Skeletal muscle tissue (tissue), 4 donors: ENCODE measurements around the gene ASPHD2. TPM values are rescaled to one million over a fixed set of nuclear protein-coding genes. Genes with fewer than 3 reads are reported as not detected.

Experiments used
- H3K27ac ChIP-seq: one replicate; pipeline ENCODE4 v1.7.0; 2013; ENCODE audit warnings: mild to moderate bottlenecking, low read depth, low read length, inconsistent platforms
- H3K27me3 ChIP-seq, 3 donors: one replicate each; pipeline ENCODE4 v1.7.0; 2013; ENCODE audit warnings: low read length in 3 of 3; ENCODE audit not compliant: control insufficient read depth in 3 of 3, insufficient read depth in 3 of 3
- H3K36me3 ChIP-seq, 3 donors: one replicate each; pipeline ENCODE4 v1.7.0; 2013; ENCODE audit warnings: low read length in 3 of 3; ENCODE audit not compliant: control insufficient read depth in 3 of 3, insufficient read depth in 3 of 3
- H3K4me1 ChIP-seq, 3 donors: one replicate each; pipeline ENCODE4 v1.7.0; 2013; ENCODE audit warnings: low read length in 3 of 3, mild to moderate bottlenecking in 3 of 3; ENCODE audit not compliant: control insufficient read depth in 3 of 3, insufficient read depth in 3 of 3
- H3K4me3 ChIP-seq, 3 donors: one replicate each; pipeline ENCODE4 v1.7.0; 2013; ENCODE audit warnings: low read length in 3 of 3
- H3K9ac ChIP-seq, 3 donors: one replicate each; pipeline ENCODE4 v1.7.0; 2013; ENCODE audit warnings: low read length in 3 of 3, mild to moderate bottlenecking in 3 of 3, moderate library complexity in 2 of 3, low read depth in 1 of 3
- H3K9me3 ChIP-seq, 3 donors: one replicate each; pipeline ENCODE4 v1.7.0; 2013; ENCODE audit warnings: low read length in 3 of 3; ENCODE audit not compliant: control insufficient read depth in 3 of 3
- total RNA-seq: library from RNA; depleted of rRNA; stranded (reverse); fragments of >200 nt; gene quantifications from one replicate; pipeline ENCODE4 v1.2.3, GENCODE V29; 2014
- donor health status: Osteomylitis.

ASPHD2 gene
- total RNA-seq, 1 donor from 2014 or later = 1.0 TPM

- Histone ChIP-seq H3K9me3 (no peaks in the 10 kb centered on the region), H3K27me3 (peaks cover 5 to 31% (median 14%) of the 10 kb centered on the region in 3 donors), H3K9ac (no peak overlapping the region), H3K4me1 (no peaks in the 10 kb centered on the region), H3K4me3 (no peak overlapping the region), H3K36me3 (no peaks in the 10 kb centered on the region), H3K27ac (no peak overlapping the region)
These were observed 14.7 kb upstream of the ASPHD2 start for GRCh38 chr22:26414347-26414746.

GRCh38 chr22:26416256-26416655 is 12.8 kb upstream of the ASPHD2 start:
- no peak overlapping the region for H3K9ac ChIP-seq
- no peaks in the 10 kb centered on the region for H3K36me3 ChIP-seq
- peaks cover 5 to 32% (median 14%) of the 10 kb centered on the region in 3 donors for H3K27me3 ChIP-seq
- no peak overlapping the region for H3K27ac ChIP-seq
- H3K4me3 ChIP-seq = no peak overlapping the region
- no peaks in the 10 kb centered on the region for H3K4me1 ChIP-seq
- H3K9me3 ChIP-seq = no peaks in the 10 kb centered on the region

- Histone ChIP-seq H3K27ac (no peak overlapping the region), H3K36me3 (no peaks in the 10 kb centered on the region), H3K4me3 (no peak overlapping the region), H3K27me3 (peaks cover 5 to 27% (median 13%) of the 10 kb centered on the region in 3 donors), H3K9me3 (no peaks in the 10 kb centered on the region), H3K4me1 (no peaks in the 10 kb centered on the region), H3K9ac (no peak overlapping the region)
These were observed 12.3 kb upstream of the ASPHD2 start for GRCh38 chr22:26416670-26417276.

GRCh38 chr22:26417406-26417805 is 11.7 kb upstream of the ASPHD2 start:
- Histone ChIP-seq H3K27me3 (peaks cover 5 to 22% (median 9%) of the 10 kb centered on the region in 3 donors), H3K36me3 (no peaks in the 10 kb centered on the region), H3K9ac (no peak overlapping the region), H3K9me3 (no peaks in the 10 kb centered on the region), H3K4me3 (no peak overlapping the region), H3K27ac (no peak overlapping the region), H3K4me1 (no peaks in the 10 kb centered on the region)

GRCh38 chr22:26418620-26419019 is 10.4 kb upstream of the ASPHD2 start:
- Histone ChIP-seq H3K27ac (no peak overlapping the region), H3K9me3 (no peaks in the 10 kb centered on the region), H3K4me3 (no peak overlapping the region), H3K27me3 (peaks cover 2 to 15% (median 5%) of the 10 kb centered on the region in 3 donors), H3K4me1 (no peaks in the 10 kb centered on the region), H3K36me3 (no peaks in the 10 kb centered on the region), H3K9ac (no peak overlapping the region)

- Histone ChIP-seq H3K4me3 (no peak overlapping the region), H3K36me3 (no peaks in the 10 kb centered on the region), H3K9ac (no peak overlapping the region), H3K4me1 (peaks cover 2 to 13% (median 9%) of the 10 kb centered on the region in 3 donors), H3K27ac (no peak overlapping the region), H3K27me3 (peaks cover 17 to 32% (median 19%) of the 10 kb centered on the region in 3 donors), H3K9me3 (no peaks in the 10 kb centered on the region)
These were observed 2.1 kb upstream of the ASPHD2 start for GRCh38 chr22:26426924-26427323.

- Histone ChIP-seq H3K27me3 (peaks cover 23 to 36% (median 24%) of the 10 kb centered on the region in 3 donors), H3K4me1 (peaks cover 2 to 13% (median 9%) of the 10 kb centered on the region in 3 donors), H3K27ac (no peak overlapping the region), H3K9ac (no peak overlapping the region), H3K4me3 (peak overlapping the region in 2 of 3 donors; percentile 38 to 62), H3K9me3 (no peaks in the 10 kb centered on the region), H3K36me3 (no peaks in the 10 kb centered on the region)
These were observed 612 bp downstream of the ASPHD2 start for GRCh38 chr22:26429458-26430286.

- Histone ChIP-seq H3K4me3 (no peak overlapping the region), H3K4me1 (peaks cover 2 to 13% (median 9%) of the 10 kb centered on the region in 3 donors), H3K9me3 (no peaks in the 10 kb centered on the region), H3K27ac (no peak overlapping the region), H3K27me3 (peaks cover 23 to 38% (median 24%) of the 10 kb centered on the region in 3 donors), H3K36me3 (no peaks in the 10 kb centered on the region), H3K9ac (no peak overlapping the region)
These were observed 1.5 kb downstream of the ASPHD2 start for GRCh38 chr22:26430600-26430999.

- Histone ChIP-seq H3K36me3 (no peaks in the 10 kb centered on the region), H3K9me3 (no peaks in the 10 kb centered on the region), H3K4me3 (no peak overlapping the region), H3K4me1 (peaks cover 2 to 13% (median 9%) of the 10 kb centered on the region in 3 donors), H3K9ac (no peak overlapping the region), H3K27ac (no peak overlapping the region), H3K27me3 (peaks cover 23 to 38% (median 24%) of the 10 kb centered on the region in 3 donors)
These were observed 2.4 kb downstream of the ASPHD2 start for GRCh38 chr22:26431261-26431995.
